Daoy (cell line): ENCODE results near the gene EML1. TPM values are rescaled to one million over a fixed set of nuclear protein-coding genes. Genes with fewer than 3 reads are reported as not detected.

Experiments
- DNase-seq: peaks from one replicate; pipeline ENCODE4 v3.0.0-alpha.2; 2015; ENCODE audit warnings: low read depth
- total RNA-seq: library from RNA; depleted of rRNA; stranded (reverse); fragments of >200 nt; shearing (Covaris generic); gene quantifications from 2 replicates; pipeline ENCODE4 v1.2.3, GENCODE V29; 2014

The EML1 gene
- total RNA-seq, 1 experiment from 2014 or later: 95.5 TPM

DNA sequence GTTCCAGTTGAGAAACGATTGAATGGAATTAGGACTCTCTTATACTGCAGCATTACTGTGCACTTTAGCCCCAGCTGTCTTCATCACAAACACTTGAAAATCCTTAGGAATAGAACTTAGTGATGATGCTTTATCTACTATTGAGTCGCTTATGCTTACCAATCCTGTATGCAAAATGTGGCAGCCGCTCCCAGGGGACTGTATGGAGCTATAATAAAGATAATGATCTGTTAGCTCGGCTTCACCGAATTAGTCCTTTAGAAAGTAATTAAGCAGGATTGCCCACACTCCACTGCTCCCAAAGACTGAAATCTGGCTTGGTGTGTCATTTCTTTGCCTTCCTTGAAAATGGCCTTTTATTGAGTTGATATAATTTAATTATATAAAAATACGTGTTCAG is 10.6 kb downstream of the EML1 start:
- no peak for DNase-seq

DNA sequence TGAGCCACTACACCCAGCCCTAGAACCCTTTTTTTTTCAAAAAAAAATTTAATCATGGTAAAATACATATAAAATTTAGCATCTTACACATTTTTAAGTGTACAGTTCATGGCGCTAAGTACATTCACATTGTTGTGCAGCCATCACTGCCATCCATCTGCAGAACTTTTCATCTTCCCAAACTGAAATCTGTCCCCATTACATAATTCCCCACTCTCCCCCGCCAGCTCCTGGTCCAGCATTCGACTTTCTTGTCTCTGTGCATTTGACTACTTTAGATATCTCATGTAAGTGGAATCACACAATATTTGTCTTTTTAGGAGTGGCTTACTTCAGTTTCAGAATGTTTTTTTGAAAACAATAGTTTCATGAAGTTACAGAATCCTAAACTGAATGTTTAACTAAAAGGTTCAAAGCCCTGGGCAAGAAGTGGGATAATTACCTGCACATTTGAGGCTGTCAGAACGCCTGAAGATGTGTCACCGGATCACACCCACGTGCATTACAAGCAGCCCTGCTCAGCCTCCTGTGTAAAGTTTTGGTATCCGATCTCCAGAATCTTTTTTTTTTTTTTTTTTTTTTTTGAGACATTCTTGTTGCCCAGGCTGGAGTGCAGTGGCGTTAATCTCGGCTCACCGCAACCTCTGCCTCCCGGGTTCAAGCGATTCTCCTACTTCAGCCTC is 12.7 kb downstream of the EML1 start:
- no peak for DNase-seq

DNA sequence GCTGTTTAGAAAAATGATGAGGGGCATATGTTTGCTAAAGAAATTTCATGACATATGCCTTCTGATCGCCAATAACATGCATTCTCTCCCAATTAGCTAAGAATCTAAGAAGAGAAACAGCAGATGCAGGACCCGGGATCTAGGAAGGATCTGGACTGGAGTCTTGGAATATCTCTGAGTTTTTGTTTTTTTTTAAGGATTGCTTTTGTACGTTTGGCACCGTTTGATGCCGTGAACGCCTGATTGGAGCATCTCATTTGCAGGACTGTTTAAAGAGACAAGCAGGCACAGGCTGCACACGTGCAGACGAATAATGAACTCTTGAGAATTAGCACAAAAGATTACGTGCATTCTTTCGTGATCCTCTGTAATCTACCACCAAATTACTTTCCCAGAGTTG is 13.6 kb downstream of the EML1 start:
- DNase-seq: no peak

DNA sequence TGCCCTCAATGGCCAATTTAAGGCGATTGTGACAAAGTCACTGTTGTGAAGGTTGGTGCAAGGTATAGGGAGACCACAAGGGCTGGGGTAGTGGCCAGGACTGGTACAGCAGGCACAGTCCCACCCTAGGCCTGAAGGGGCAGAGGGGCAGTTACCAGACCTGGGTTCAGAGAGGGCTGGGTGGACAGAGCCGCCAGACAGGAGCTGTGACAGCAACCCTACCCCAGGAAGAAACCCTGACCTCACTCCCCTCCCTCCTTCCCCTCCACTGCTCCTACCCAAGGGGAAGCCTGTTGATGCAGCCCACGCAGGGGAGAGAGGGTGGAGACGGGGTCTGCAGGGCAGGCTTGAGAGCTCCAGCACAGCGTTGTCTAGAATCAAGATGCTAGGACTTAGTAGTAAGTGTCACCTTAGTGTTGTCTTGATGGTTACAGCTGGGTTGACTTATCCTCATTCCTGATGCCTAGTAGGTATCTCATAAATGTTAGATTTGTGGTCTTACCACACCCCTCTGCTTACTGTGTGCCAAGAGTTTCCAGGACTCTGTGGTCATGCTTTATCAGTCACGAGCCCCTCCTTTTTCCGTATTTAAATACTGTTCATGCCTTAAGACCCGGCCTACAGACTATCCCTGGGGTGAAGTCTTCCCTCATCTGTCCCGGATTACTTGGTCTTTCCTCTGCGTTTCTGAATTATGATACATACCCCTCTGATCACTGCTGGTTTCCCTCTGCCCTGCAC is 14.4 kb downstream of the EML1 start:
- DNase-seq: peak; percentile 66

DNA sequence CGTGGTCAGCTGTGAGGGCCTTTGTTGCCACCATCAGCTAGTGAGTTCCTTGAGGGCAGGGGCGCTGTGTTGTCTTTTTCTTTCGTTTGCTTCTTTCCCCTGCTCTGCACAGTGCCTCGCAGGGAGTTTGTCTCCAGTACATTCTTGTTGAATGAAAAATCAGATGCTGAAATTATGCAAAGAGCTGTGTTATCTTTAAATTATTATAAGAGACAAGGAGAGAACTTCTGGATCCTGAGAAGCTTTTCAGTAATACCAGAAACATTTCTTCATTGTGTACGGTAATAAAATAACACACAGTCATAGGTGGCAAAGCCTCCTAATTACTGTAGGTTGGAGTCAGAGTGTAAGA is 14.9 kb downstream of the EML1 start:
- DNase-seq: no peak

DNA sequence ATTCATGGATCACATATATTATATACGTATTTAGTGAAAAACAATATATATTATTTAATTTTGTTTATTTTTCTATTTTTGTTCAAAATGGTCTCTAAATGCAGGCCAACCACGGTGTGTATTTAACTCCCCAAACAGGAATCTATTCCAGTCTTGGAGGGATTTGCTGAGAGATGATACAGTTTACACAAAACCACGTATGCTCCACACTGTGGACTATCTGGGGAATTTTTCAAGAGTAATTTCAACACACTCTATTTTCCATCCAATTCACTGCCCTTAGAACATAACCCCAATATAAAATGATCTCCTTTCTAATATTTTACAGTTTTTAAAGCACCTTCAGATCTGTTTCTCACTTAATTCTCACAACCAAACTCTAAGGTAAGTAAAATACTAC is 15.3 kb downstream of the EML1 start:
- DNase-seq: no peak

DNA sequence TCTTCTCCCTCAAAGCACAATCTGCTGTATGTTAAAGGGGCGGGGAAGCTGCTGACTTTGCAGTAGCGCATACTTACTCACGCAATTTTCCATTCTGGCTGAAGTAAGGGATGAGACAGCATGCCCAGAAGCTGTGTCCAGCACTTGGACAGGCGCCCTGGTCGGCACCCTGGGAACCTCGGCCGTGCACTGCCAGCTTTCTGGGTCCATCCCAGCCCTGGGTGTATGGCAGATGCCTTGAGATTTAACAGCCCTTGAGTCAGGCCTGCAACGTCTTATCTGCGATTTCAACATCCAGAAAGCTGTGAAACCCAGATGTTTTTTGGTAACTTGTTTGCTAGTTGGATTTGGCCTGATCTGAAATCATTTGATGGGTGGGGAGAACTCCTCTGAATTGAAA is 16.1 kb downstream of the EML1 start:
- no peak for DNase-seq

GRCh38 chr14:99809859-99810558 is 16.8 kb downstream of the EML1 start:
- DNase-seq: no peak

DNA sequence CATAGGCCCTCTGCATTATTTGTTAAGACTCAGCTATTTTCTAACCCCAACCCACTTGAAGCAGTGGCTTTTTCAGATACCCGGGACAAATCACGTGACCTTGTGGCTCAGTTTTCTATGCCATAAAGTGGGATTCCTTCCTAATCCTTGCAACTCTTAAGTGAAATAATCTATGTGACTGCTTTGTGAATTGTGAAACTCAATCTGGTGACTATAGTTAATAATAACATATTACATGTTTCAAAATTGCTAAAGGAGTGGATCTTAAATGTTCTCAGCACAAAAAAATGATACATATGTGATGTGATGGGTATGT is 17.3 kb downstream of the EML1 start:
- DNase-seq: no peak

DNA sequence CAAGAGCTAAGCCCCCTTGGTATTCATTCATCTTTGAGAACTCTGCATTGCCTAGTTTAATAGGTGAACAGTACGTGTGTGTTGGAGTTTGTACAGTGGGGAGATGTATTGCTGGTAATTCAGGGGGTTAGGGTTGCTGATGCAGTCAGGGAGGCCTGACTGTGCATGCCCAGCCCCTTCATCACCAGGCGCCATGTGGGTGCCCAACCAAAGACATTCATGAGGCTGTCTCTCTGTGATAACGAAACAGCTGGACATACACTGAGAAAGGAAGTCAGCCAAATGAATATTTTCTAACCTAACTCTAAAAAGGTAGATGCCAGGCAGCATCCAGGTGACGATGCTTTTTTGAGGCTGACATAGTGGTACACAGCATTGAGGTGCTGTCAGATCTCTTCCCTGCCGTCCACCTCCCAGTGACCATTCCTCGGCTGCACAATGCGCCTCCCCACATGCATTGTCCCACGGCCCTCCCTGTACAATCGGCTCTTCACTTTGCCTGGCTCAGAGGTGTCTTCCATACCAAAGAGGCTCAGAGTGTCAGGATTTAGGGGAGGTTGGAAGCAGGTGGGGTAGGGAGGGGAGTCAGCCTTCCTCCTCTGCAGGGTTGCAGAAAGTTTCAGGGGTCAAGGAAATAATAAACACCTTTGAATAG is 19.0 kb downstream of the EML1 start:
- DNase-seq: no peak

GRCh38 chr14:99812892-99813291 is 19.7 kb downstream of the EML1 start:
- no peak for DNase-seq

DNA sequence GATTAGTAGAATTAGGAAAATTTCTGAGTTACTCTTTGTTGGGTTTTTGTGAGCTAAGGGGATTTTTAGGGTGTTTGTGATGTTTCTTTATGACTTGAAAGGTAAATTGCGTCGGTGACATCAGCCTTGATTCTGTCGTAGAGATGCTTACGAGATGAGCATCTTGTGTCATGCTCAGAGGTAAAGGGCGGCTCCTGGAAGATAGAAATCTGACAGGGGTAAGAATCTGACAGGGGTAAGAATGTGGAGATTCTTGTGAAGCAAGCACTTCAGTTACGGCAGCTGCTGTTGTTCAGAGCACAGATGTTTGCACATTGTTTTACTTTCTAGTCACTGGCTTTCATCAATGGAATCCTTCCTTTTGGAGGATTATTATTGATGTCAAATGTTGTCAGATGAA is 22.5 kb downstream of the EML1 start:
- no peak for DNase-seq

DNA sequence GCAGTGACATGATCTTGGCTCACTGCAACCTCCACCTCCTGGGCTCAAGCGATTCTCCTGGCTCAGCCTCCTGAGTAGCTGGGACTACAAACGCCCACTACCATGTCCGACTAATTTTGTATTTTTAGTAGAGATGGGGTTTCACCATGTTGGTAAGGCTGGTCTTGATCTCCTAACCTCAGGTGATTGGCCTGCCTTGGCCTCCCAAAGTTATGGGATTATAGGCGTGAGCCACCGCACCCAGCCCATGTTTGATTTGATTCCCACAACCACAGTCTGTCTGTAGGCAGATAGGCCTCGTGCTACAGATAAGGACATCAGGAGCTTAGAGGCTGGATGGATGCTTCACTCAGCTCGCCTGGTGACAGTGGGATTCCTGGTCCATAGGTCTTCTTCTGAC is 23.0 kb downstream of the EML1 start:
- DNase-seq: no peak

- DNase-seq: no peak
Measured at GRCh38 chr14:99816642-99817041, 23.4 kb downstream of the EML1 start.

GRCh38 chr14:99817331-99817730 is 24.1 kb downstream of the EML1 start:
- DNase-seq: no peak

DNA sequence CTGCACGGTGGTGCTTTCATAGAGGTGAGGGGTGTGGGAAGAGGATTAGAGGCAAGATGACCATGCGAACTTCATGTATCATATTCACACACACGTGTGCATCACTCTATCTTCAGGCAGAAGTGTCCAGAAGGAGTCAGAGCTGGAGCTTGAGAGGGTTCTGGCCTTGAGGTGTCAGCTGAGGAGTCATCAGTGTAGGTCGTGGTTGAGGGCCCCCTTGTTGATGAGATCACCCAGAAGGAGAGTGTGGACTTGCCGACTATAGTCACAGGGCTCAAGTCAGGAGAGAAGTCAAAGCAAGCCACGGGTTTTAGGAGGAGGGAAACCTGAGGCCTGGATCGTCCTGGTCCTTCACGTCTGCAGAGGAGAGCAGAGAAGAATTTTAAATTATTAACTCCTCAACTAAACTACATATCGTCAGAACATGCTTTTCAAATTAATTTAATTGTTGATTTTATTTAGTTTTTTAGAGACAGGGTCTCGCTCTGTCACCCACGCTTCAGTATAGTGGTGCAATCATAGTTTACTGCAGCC is 25.4 kb downstream of the EML1 start:
- DNase-seq: no peak

DNA sequence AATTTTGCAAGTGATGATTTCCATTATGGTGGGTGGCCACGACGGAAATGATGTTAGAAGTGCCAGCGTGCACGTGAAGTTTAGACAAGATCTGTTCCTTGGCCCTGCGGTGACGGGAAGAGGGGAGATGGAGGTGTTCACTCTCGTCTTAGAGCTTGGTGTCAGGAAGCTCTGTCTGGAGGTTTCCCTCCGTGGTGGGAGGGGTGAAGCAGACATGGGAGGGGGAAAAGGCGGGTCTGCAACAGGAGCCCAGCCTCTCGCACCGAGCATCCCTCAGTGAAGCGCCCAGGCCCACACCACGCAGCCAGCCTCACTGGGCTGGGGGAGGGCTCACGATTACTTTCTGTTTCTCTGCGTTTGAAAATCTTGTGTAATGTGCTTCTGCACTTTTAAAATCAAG is 26.3 kb downstream of the EML1 start:
- DNase-seq: no peak

DNA sequence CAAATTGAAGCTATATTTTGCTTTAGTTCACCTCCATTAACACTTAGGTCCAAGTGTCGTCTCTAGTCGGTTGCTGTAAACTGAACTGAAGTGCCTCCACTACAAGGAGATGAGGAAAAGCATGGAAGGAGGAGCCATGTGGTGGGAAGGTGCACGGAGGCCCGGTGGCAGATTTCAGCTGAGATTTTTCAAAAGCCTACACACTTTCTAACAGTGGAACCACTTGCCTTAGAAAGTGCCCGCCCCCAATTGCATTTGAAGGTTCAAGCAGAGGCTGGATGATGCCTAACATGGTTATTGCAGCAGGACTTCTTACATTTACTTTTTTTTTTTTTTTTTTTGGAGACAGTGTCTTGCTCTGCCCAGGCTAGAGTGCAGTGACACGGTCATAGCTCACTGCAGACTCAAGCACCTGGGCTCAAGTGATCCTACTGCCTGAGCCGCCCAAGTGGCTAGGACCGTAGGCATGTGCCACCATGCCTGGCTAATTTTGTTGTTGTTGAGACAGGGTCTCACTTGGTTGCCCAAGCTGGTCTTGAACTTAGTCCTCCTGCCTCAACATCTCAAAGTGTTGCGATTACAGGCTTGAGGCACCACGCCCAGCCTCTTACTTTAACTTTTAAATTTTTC is 27.6 kb downstream of the EML1 start:
- no peak for DNase-seq

DNA sequence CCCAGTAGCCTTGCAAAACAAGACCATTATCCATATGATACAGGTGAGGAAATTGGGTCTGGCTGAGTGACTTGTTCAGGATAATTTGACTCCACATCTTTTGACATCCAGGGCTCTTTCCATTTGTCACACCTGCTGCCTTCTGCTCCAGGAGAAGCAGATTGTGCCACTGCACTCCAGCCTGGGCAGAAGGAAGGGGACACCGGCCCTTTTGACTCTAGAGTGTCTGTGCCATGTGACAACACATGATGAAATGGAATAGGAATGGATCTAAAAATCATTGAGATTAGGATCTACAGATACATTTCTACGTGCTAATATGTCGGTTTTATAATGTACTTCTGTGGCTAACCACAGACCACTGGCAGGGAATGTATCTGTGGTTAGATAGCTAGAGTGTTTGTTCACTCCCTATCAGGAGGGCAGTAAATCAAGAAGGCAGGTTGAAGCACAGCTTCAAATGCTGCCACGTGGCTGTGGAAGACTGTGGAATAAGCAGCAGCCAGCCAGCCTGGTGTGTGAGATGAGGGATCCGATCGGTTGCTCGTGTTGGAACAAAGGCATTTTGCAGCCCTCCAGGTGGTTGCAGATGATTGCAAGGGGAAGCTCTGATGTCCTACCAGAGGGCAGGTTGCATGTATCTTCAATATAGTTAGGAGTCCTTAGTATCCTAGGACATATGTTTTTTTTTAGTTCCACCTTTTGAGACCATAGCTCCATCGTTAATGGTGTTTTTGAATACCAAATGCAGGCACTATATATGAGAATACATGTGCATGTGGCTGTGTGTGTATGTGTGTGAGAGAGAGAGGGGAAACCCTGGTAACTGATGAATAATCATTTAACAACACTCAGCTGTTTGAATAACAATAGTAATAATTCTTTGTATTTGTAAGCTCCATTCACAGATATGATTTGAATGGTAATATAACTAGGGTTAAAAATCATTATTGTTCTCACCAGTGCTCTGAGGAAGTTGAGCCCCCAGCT is 28.6 kb downstream of the EML1 start:
- DNase-seq: peak; percentile 91

DNA sequence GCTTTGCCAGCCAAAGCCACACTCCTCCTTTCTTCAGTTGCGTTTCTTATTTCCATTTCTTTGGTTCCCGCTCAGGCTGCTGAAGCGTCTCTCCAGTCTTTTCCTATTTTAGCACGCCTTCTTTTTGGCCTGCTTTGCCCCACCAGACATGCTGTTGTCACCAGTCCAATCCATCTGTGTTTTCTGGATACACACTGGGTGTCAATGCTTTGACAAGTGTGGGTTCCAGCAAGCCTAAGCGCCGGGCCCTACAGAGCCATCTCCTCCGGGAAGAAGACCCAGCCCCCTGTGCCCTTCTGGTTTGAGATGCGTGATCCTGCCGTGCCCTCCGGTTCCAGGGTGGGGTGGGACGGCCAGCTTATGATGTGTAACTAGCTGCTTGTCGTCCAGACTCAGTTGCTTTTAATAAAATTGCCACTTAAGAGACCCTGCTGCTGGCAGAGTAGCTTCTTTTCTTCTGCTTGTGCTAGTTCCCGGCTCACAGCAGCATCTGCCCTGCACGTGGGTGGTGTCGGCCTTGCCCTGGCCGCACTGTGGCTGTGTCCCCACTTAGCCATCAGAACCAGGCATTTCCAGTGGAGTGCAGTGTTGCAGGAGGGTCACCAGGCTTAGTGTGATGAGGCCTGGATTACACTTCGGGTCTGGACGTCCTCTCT is 29.7 kb downstream of the EML1 start:
- no peak for DNase-seq
